CD8-positive, alpha-beta memory T cell (primary cell): Measurements from ENCODE around the gene ATF7. TPM values are rescaled to one million over a fixed set of nuclear protein-coding genes. Genes with fewer than 3 reads are reported as not detected.
"Not testable (repeated sequence)": the region's sequence is repeated elsewhere in the genome, so short reads cannot be mapped to it uniquely, and the experiment has no call there.

ENCODE experiments used
- CTCF ChIA-PET: fragments of 350-600 bp; sonication (Branson Sonifier 250); formaldehyde crosslinking; loops from one replicate; lab custom pipeline; 2021; ENCODE audit warnings: antibody characterized with exemption; lab: Charles Lee
- POLR2A ChIA-PET: fragments of 350-600 bp; sonication (Branson Sonifier 250); formaldehyde crosslinking; loops from one replicate; lab custom pipeline; 2021; ENCODE audit warnings: antibody characterized with exemption; lab: Charles Lee
- DNase-seq, 5 donors: peaks; one replicate each; pipeline versions ENCODE4 v3.0.0 to v3.0.0-alpha.2; 2020 to 2022; ENCODE audit warnings: mixed read lengths in 1 of 5
- H3K27ac ChIP-seq: one replicate; pipeline ENCODE4 v1.7.0; 2013; ENCODE audit warnings: low read depth, mild to moderate bottlenecking, low read length, moderate library complexity
- H3K27me3 ChIP-seq: 2 replicates; pipeline ENCODE4 v1.7.0; 2013; ENCODE audit warnings: low read length, mild to moderate bottlenecking; ENCODE audit not compliant: insufficient read depth, poor library complexity, severe bottlenecking
- H3K36me3 ChIP-seq: 2 replicates; pipeline ENCODE4 v1.7.0; 2013; ENCODE audit warnings: mild to moderate bottlenecking, low read length, moderate library complexity; ENCODE audit not compliant: insufficient read depth
- H3K4me1 ChIP-seq: 2 replicates; pipeline ENCODE4 v1.7.0; 2013; ENCODE audit warnings: mild to moderate bottlenecking, low read length, moderate library complexity; ENCODE audit not compliant: insufficient read depth
- H3K4me3 ChIP-seq: 2 replicates; pipeline ENCODE4 v1.7.0; 2013; ENCODE audit warnings: mild to moderate bottlenecking, low read length
- H3K9me3 ChIP-seq: 2 replicates; pipeline ENCODE4 v1.7.0; 2013; ENCODE audit warnings: mild to moderate bottlenecking, low read length
- H3K27ac Mint-ChIP-seq, 8 donors: one replicate each; pipeline ENCODE4 v1.8.0; 2020 to 2021; ENCODE audit warnings: mixed read lengths in 8 of 8, mild to moderate bottlenecking in 6 of 8, inconsistent platforms in 3 of 8, moderate library complexity in 3 of 8
- H3K27me3 Mint-ChIP-seq, 2 donors: one replicate each; pipeline ENCODE4 v1.8.0; 2020 to 2021; ENCODE audit warnings: mixed read lengths in 2 of 2, mild to moderate bottlenecking in 1 of 2, moderate library complexity in 1 of 2
- H3K36me3 Mint-ChIP-seq, 3 donors: one replicate each; pipeline ENCODE4 v1.8.0; 2020 to 2021; ENCODE audit warnings: mixed read lengths in 3 of 3, inconsistent platforms in 1 of 3, mild to moderate bottlenecking in 1 of 3
- H3K4me1 Mint-ChIP-seq, 3 donors: one replicate each; pipeline ENCODE4 v1.8.0; 2020 to 2021; ENCODE audit warnings: mixed read lengths in 3 of 3, inconsistent platforms in 1 of 3, mild to moderate bottlenecking in 1 of 3
- H3K4me3 Mint-ChIP-seq, 7 donors: one replicate each; pipeline ENCODE4 v1.8.0; 2020 to 2021; ENCODE audit warnings: mixed read lengths in 7 of 7, mild to moderate bottlenecking in 6 of 7, moderate library complexity in 4 of 7, inconsistent platforms in 2 of 7
- H3K9me3 Mint-ChIP-seq, 5 donors: one replicate each; pipeline ENCODE4 v1.8.0; 2020 to 2022; ENCODE audit warnings: mixed read lengths in 5 of 5, mild to moderate bottlenecking in 3 of 5, moderate library complexity in 2 of 5, inconsistent platforms in 1 of 5
- polyA plus RNA-seq: library from polyadenylated mRNA; unstranded; fragments of 300-500 nt; fragmentation: Illumina TruSeq; gene quantifications from one replicate; pipeline ENCODE4 v1.2.3, GENCODE V29; 2021
- total RNA-seq, 2 experiments: library from RNA; stranded (reverse); gene quantifications; one replicate each; pipeline ENCODE4 v1.2.3, GENCODE V29; 2021

Gene ATF7
- total and polyA plus RNA-seq, 3 experiments from 2014 or later = 13.4 to 28.1 (median 27.6) TPM

GRCh38 chr12:53617700-53618099, 8.5 kb downstream of the ATF7 start:
- Mint-ChIP-seq H3K4me1 (peaks cover 18 to 37% (median 35%) of the 10 kb centered on the region in 3 donors), H3K9me3 (no peaks in the 10 kb centered on the region), H3K36me3 (peaks cover 0 to 34% (median 7%) of the 10 kb centered on the region in 3 donors), H3K27me3 (no peaks in the 10 kb centered on the region), H3K27ac (peak overlapping the region; percentile 6 to 86 (median 75)), H3K4me3 (peak overlapping the region in 6 of 7 donors; percentile 68 to 86 (median 76))
- ChIA-PET CTCF (no interaction called here), POLR2A (no interaction called here)
- H3K4me1 ChIP-seq = peaks cover 7% of the 10 kb centered on the region
- H3K27me3 ChIP-seq = no peaks in the 10 kb centered on the region
- H3K27ac ChIP-seq = peak overlapping the region; percentile 18
- peaks cover 4% of the 10 kb centered on the region for H3K36me3 ChIP-seq
- DNase-seq = no peak
- H3K9me3 ChIP-seq = no peaks in the 10 kb centered on the region
- H3K4me3 ChIP-seq = no peak overlapping the region

- Histone ChIP-seq H3K27ac (no peak overlapping the region), H3K4me3 (no peak overlapping the region), H3K27me3 (no peaks in the 10 kb centered on the region), H3K9me3 (no peaks in the 10 kb centered on the region), H3K36me3 (peaks cover 4% of the 10 kb centered on the region), H3K4me1 (peaks cover 7% of the 10 kb centered on the region)
- peaks cover 0 to 34% (median 7%) of the 10 kb centered on the region in 3 donors for H3K36me3 Mint-ChIP-seq
- POLR2A ChIA-PET = no interaction called here
- DNase-seq = no peak
- peaks cover 18 to 36% (median 35%) of the 10 kb centered on the region in 3 donors for H3K4me1 Mint-ChIP-seq
- CTCF ChIA-PET = no interaction called here
- no peaks in the 10 kb centered on the region for H3K9me3 Mint-ChIP-seq
- no peaks in the 10 kb centered on the region for H3K27me3 Mint-ChIP-seq
- no peak overlapping the region for H3K27ac Mint-ChIP-seq
- H3K4me3 Mint-ChIP-seq = no peak overlapping the region
Observed at GRCh38 chr12:53616950-53617349, 9.2 kb downstream of the ATF7 start.

DNA sequence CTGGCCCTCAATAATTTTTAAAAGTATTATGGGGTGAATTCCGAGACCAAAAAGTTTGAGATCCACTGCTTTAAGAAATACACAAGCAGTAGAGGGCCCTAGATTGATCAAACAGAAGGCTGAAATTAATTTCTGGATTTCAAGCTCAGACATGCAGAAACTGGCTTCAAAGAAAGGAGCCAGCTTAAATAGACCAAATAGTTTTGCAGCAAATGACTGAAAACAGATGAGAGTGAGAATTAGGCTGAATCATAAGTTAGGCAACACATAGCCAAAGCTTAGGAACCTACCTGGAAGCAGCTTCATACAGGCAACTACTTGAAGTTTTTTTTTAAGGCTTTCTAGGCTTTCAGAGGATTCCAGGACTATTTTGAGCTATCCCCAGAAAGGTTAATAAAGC, 12.4 kb downstream of the ATF7 start:
- CTCF ChIA-PET = interaction anchor here (1.0 kb wide), 1 partner anchor 10 kb away, joined by 3 read pairs; no protein-coding TSS in a partner anchor
- Histone ChIP-seq H3K27me3 (no peaks in the 10 kb centered on the region), H3K9me3 (no peaks in the 10 kb centered on the region), H3K36me3 (peaks cover 4% of the 10 kb centered on the region), H3K27ac (no peak overlapping the region), H3K4me3 (no peak overlapping the region), H3K4me1 (peaks cover 7% of the 10 kb centered on the region)
- DNase-seq = no peak
- POLR2A ChIA-PET = no interaction called here
- Mint-ChIP-seq H3K4me1 (peaks cover 12 to 21% (median 18%) of the 10 kb centered on the region in 3 donors), H3K36me3 (peaks cover 0 to 29% (median 7%) of the 10 kb centered on the region in 3 donors), H3K9me3 (no peaks in the 10 kb centered on the region), H3K27me3 (no peaks in the 10 kb centered on the region), H3K27ac (no peak overlapping the region), H3K4me3 (peak overlapping the region in 1 of 7 donors; percentile 63)

DNA sequence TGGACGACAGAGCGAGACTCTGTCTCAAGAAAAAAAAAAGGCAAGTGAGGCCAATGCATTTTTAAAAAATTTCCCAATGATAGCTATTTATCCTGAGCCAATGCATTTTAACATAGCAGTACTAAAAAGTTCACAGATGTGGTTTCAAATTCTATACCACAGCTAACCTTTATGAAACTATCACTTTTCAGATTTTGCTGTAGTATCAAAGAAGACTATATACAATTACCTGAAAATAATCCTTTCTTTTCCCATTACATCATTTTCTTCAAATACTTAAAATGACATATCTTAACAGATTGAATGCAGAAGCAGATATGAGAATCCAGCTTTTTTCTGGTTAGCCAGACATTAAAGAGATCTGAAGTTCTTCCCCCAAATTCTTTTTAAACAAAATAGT, 13.2 kb downstream of the ATF7 start:
- Histone ChIP-seq H3K4me1 (peaks cover 4% of the 10 kb centered on the region), H3K27me3 (no peaks in the 10 kb centered on the region), H3K4me3 (no peak overlapping the region), H3K36me3 (peaks cover 4% of the 10 kb centered on the region), H3K9me3 (no peaks in the 10 kb centered on the region), H3K27ac (no peak overlapping the region)
- Mint-ChIP-seq H3K27ac (no peak overlapping the region), H3K4me1 (peaks cover 6 to 12% (median 12%) of the 10 kb centered on the region in 3 donors), H3K9me3 (no peaks in the 10 kb centered on the region), H3K4me3 (no peak overlapping the region), H3K36me3 (peaks cover 0 to 31% (median 4%) of the 10 kb centered on the region in 3 donors), H3K27me3 (no peaks in the 10 kb centered on the region)
- DNase-seq = no peak
- CTCF ChIA-PET = no interaction called here
- POLR2A ChIA-PET = interaction anchor here (0.8 kb wide), 1 partner anchor 13 kb away, joined by 3 read pairs; the partner anchor contains the start of gene ATF7

- Histone ChIP-seq H3K9me3 (no peaks in the 10 kb centered on the region), H3K27me3 (no peaks in the 10 kb centered on the region), H3K4me3 (no peak overlapping the region), H3K4me1 (no peaks in the 10 kb centered on the region), H3K36me3 (peaks cover 4% of the 10 kb centered on the region), H3K27ac (no peak overlapping the region)
- Mint-ChIP-seq H3K36me3 (peaks cover 0 to 29% (median 0%) of the 10 kb centered on the region in 3 donors), H3K27ac (peak overlapping the region in 2 of 8 donors; percentile 23 to 55), H3K9me3 (no peaks in the 10 kb centered on the region), H3K27me3 (no peaks in the 10 kb centered on the region), H3K4me3 (no peak overlapping the region), H3K4me1 (peaks cover 2 to 7% (median 7%) of the 10 kb centered on the region in 3 donors)
- no peak for DNase-seq
- POLR2A ChIA-PET = interaction anchor here (0.5 to 0.6 kb wide), 2 partner anchors 8 to 613 kb away, joined by 3 read pairs; no protein-coding TSS in a partner anchor
- CTCF ChIA-PET = interaction anchor here (1.4 kb wide), 1 partner anchor 12 kb away, joined by 4 read pairs; no protein-coding TSS in a partner anchor
Observed at GRCh38 chr12:53611304-53611703, 14.9 kb downstream of the ATF7 start.

- H3K27ac Mint-ChIP-seq, H3K4me1 ChIP-seq, CTCF ChIA-PET, H3K27me3 Mint-ChIP-seq, H3K36me3 ChIP-seq, H3K4me3 Mint-ChIP-seq, H3K4me3 ChIP-seq, H3K9me3 Mint-ChIP-seq, DNase-seq, H3K27ac ChIP-seq, H3K9me3 ChIP-seq, H3K27me3 ChIP-seq, POLR2A ChIA-PET: not testable (repeated sequence)
- Mint-ChIP-seq H3K36me3 (peaks cover 0 to 16% (median 3%) of the 10 kb centered on the region in 3 donors), H3K4me1 (peaks cover 12 to 30% (median 30%) of the 10 kb centered on the region in 3 donors)
Observed at GRCh38 chr12:53606688-53607087, 19.5 kb downstream of the ATF7 start.

DNA sequence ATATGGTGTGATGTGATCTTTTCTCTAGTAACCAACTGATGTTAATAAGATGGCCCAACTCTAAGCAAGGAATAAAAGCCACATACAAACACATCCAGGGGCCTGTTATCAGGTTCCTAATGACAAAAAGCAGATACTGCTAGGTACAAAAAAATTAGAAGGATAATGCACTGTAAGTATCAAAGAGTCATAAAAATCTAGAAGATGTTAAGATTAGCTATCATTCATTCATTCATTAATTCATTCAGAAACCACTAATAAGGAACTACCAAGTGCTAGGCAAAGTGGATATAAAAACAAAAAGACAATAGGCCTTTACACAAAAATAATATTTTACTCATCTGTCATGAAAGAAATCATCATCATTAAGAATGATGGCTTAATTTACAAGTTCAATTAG, 21.6 kb downstream of the ATF7 start:
- Histone ChIP-seq H3K9me3 (no peaks in the 10 kb centered on the region), H3K36me3 (no peaks in the 10 kb centered on the region), H3K4me1 (no peaks in the 10 kb centered on the region), H3K27ac (no peak overlapping the region), H3K27me3 (no peaks in the 10 kb centered on the region), H3K4me3 (no peak overlapping the region)
- H3K4me3 Mint-ChIP-seq = no peak overlapping the region
- DNase-seq = no peak
- no peaks in the 10 kb centered on the region for H3K9me3 Mint-ChIP-seq
- CTCF ChIA-PET = no interaction called here
- H3K27me3 Mint-ChIP-seq = no peaks in the 10 kb centered on the region
- H3K4me1 Mint-ChIP-seq = peaks cover 12 to 32% (median 31%) of the 10 kb centered on the region in 3 donors
- no peak overlapping the region for H3K27ac Mint-ChIP-seq
- POLR2A ChIA-PET = no interaction called here
- peaks cover 0 to 29% (median 11%) of the 10 kb centered on the region in 3 donors for H3K36me3 Mint-ChIP-seq

DNA sequence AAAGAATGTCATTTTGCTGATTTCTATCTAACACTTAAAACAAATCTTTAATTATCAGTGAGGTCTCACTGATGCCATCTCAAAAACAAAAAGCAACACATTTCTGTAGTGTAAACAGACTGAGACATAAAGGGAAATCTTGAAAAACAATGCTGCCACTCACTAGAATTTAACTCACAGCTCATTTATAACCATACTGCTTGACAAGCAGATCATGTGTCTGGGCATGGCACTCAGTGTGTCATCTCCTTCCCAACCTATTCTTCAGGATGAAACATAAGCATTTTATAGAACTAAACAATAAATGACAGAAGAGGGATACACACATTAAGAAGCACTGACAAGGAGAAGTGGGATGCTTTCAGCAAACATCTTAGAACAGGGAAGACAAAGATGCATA, 22.4 kb downstream of the ATF7 start:
- no peaks in the 10 kb centered on the region for H3K9me3 ChIP-seq
- H3K27me3 ChIP-seq = no peaks in the 10 kb centered on the region
- ChIA-PET CTCF (no interaction called here), POLR2A (interaction anchor here (0.6 kb wide), 1 partner anchor 8 kb away, joined by 3 read pairs; no protein-coding TSS in a partner anchor)
- Mint-ChIP-seq H3K9me3 (no peaks in the 10 kb centered on the region), H3K4me1 (peaks cover 12 to 32% (median 30%) of the 10 kb centered on the region in 3 donors), H3K36me3 (peaks cover 0 to 29% (median 13%) of the 10 kb centered on the region in 3 donors), H3K27ac (peak overlapping the region in 4 of 8 donors; percentile 1 to 64 (median 28)), H3K4me3 (no peak overlapping the region), H3K27me3 (no peaks in the 10 kb centered on the region)
- H3K27ac ChIP-seq = no peak overlapping the region
- no peaks in the 10 kb centered on the region for H3K36me3 ChIP-seq
- no peaks in the 10 kb centered on the region for H3K4me1 ChIP-seq
- DNase-seq = no peak
- H3K4me3 ChIP-seq = no peak overlapping the region
